Activated CD4-positive, alpha-beta T cell treated with anti-CD3 and anti-CD28 coated beads, Interleukin-2, amount 50 U/mL, for 4 hours (primary cell): ENCODE results near the gene RREB1.
"Not testable (repeated sequence)": the region's sequence is repeated elsewhere in the genome, so short reads cannot be mapped to it uniquely, and the experiment has no call there.

ENCODE experiments used
- DNase-seq, 2 experiments: peaks; one replicate each; pipeline ENCODE4 v3.0.0-alpha.2; 2020

RREB1 gene

DNA sequence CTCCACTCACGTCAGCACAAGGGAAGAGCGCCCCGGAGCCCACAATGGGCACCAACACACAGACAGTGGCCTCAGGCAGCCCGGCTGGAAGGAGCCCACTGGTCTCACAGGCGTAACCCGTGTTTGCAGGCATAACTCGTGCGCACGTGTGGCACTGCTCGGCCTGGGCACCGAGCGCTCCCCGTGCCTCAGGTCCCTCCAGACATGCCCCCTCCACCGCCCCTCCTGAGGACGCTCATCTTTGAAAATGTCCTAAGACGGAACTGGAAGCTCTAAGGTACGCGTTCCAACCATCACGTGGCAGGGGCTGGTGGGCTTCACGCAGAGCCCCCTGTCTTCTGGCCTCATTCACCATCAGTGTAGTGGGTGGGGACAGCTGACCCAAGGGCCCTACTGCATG, 160.6 kb downstream of the RREB1 start:
- no peak for DNase-seq

DNA sequence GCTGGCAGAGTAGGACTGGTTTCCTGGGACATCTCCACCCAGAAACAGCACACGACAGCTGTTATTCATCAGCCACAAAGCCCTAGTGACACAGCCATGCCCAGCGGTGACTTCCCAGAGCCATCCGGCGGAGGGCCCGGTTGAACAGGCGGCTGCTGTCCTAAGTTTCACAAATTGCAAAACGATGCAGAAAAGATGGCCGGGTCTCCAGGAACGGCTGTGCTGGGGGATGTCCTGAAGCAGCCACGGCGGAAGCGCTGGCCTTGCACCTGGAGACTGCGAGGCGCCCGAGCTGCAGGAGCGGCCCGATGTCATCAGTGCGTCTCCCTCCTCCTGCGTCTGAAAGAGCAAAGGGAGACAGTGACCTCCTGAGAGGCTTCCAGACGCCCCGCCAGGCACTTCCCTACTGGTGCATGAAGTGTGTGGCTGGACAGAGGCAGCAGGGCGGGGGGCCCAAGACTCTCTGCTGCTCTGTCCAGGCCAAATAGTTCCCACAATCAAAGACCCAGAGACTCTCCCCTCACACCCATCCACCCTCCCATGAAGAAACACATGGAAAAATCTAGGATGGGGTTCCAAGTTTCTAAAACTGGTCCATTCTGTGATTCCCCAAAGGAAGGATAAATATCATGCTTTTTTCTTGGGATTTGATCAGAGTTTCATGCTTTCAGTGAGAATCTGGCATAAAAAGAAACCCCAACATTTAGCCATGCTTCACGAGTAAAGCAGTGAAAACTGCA, 161.2 kb downstream of the RREB1 start:
- DNase-seq, result no peak

GRCh38 chr6:7269816-7270215, 162.1 kb downstream of the RREB1 start:
- no peak for DNase-seq

DNA sequence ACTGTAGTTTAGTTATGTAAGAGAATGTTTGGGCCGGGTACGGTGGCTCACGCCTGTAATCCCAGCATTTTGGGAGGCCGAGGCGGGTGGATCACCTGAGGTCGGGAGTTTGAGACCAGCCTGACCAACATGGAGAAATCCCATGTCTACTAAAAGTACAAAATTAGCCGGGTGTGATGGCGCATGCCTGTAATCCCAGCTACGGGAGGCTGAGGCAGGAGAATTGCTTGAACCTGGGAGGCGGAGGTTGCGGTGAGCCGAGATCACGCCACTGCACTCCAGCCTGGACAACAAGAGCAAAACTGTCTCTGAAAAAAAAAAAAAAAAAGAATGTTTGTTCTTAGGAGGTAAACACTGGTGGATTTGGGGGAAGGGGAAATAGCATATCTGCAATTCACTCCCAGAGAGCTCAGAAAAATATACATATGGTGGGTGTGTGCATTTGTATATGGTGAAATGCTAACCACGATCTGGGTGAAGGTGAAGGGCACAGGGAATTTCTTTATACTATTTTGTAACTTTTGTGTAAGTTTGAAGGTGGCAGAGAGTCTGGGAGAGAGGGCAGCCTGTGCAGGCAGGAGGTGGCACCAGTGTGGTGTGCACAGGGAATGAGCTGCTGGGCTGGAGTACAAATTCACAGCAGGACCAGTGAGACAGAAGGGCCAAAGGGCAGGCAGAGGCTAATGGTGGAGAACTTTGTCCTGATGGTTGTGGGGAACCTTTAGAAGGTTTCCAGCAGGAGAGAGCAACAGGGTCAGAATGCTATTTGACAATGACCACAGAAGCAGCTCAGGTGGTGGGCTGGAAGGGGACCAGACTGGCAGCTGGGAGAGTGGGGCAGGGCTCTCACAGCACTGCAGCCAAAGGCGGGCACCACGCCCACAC, 162.8 kb downstream of the RREB1 start:
- DNase-seq, result no peak

- no peak for DNase-seq
Measured at GRCh38 chr6:7271205-7271534, 163.4 kb downstream of the RREB1 start.

GRCh38 chr6:7273709-7274108, 165.9 kb downstream of the RREB1 start:
- no peak for DNase-seq

GRCh38 chr6:7274525-7274924, 166.8 kb downstream of the RREB1 start:
- DNase-seq, result not testable (repeated sequence)

DNA sequence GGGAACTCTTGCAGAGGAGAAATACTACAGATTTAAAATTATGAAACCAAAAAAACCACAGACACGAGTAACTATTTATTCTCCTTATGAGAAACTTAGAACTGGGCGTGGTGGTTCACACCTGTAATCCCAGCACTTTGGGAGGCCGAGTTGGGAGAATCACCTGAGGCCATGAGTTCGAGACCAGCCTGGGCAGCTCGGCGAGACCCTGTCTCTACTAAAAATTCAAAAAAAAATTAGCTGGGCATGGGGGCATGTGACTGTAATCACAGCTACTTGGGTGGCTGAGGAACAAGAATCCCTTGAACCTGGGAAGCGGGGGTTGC, 168.4 kb downstream of the RREB1 start:
- no peak for DNase-seq

- no peak for DNase-seq
Measured at GRCh38 chr6:7282097-7282906, 174.5 kb downstream of the RREB1 start.

DNA sequence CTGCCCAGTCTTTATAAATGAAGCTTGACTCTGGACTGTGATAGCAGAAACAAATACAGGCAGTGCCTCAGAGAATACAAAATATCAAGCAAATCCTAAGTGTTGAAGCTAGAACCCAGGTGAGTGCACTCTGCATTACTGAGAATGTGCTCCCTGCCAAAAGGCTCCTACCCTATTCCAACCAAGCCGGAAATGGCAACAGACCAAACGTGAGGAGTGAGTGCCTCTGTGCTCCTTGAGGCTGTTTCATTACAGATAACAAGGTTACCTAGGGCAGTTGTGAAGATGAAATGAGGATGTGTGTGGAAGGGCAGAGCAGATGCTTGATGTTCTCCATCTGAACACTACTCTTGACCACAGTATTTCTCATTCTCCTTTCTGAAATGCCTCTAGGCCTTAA, 175.9 kb downstream of the RREB1 start:
- DNase-seq, result no peak

DNA sequence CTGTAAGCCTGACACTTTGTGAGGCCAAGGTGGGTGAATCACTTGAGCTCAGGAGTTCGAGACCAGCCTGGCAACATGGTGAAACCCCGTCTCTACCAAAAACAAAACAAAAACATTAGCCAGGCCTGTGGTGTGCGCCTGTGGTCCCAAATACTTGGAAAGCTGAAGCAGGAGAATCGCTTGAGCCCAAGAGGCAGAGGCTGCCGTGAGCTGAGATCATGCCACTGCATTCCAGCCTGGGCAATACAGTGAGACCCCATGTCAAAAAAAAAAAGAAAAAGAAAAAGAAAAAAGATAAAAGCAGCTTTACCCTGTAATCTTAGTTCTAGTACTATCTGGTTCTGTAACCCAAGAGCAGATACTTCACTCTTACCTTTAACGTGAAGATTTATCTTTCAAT, 177.7 kb downstream of the RREB1 start:
- no peak for DNase-seq

- DNase-seq, result no peak
Measured at GRCh38 chr6:7290079-7290478, 182.3 kb downstream of the RREB1 start.

DNA sequence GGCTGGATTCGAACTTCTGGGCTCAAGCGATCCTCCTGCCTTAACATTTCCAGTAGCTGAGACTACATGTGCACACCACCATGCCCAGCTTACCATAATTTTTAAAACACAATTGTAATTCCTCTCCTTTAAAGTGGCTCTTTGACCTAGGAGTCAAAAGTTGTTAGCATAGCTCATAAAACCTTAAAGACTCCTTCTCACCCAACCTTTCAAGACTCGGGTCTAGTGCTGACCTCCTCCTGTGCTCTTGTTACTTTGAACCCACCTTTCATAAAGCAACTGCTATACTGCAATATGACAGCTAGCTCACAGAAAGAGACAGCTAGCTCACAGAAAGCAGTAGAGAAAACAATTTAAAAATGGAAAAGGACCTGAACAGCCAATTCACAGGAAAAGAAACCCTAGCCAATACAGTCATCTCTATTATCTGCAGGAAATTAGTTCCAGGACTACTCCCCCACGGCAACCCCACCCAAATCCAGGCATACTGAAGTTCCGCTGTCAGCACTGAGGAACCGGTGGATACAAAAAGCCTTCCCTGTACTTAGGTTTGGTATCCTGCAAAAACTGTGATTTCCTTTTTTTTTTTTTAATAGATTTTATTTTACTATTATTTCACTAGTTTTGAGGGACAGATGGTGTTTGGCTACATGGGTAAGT, 185.0 kb downstream of the RREB1 start:
- no peak for DNase-seq

DNA sequence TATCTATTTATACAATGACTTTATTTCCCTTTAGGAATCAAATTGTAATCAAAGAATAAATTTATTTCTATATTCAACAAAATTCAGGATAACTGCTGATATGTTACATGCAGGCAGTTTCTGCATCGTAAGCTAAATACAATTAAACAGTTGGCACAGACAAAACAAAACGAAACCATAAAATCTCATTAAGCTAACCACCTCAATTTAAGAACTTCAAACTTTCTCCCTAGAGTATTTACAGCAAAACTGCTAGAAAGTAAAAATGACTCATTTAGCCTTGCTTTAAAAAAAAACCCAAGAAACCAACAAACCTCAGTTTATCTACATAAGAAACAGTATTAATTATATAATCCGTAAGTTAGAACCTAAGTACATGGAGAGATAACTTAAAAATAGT, 188.2 kb downstream of the RREB1 start:
- DNase-seq, result no peak

GRCh38 chr6:7296602-7297001, 188.8 kb downstream of the RREB1 start:
- no peak for DNase-seq

GRCh38 chr6:7298113-7298512, 190.4 kb downstream of the RREB1 start:
- DNase-seq, result no peak

DNA sequence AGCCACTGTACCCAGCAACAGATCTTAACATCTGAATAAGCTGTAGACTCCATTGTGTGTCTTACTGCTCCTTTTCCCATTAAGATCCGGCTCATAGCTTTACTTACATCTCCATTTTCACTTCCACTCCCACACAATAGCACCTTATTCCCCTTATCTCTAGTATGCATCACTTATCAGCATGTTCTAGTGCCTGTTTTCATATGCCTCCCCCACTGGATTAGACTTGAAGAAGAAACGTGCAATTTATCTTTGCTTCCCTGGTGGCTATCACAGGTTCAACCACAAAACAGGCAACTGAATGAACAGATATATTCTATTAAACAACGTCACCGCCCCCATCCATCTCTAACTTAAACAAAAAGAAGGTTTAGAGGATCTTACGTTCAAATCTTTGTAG, 193.2 kb downstream of the RREB1 start:
- DNase-seq, result no peak
